Endothelial cell of umbilical vein (primary cell): Measurements from ENCODE around the gene SLC35A4. TPM values are rescaled to one million over a fixed set of nuclear protein-coding genes. Genes with fewer than 3 reads are reported as not detected.

Source experiments
- Bru-seq: library from RNA; stranded (reverse); fragments of 400-500 nt; gene quantifications from one replicate; lab custom pipeline; 2021; lab: Mats Ljungman, UMichigan
- BruChase-seq, 2 experiments: library from RNA; stranded (reverse); fragments of 400-500 nt; gene quantifications; one replicate each; lab custom pipeline; 2021; lab: Mats Ljungman, UMichigan
- BruUV-seq: library from RNA; stranded (reverse); fragments of 400-500 nt; replicated peaks from 2 replicates; lab custom pipeline; 2021; lab: Mats Ljungman, UMichigan
- CTCF ChIA-PET: fragments of 300-600, 350-600 bp; sonication (Branson Sonifier 250); formaldehyde crosslinking; loops from one replicate; lab custom pipeline; 2021; ENCODE audit warnings: antibody characterized with exemption, inconsistent platforms; lab: Charles Lee
- POLR2A ChIA-PET: fragments of 300-600, 350-600 bp; sonication (Branson Sonifier 250); formaldehyde crosslinking; loops from one replicate; lab custom pipeline; 2021; ENCODE audit warnings: antibody characterized with exemption, inconsistent platforms; lab: Charles Lee
- DNase-seq: peaks from one replicate; pipeline ENCODE4 v3.0.0-alpha.2; 2011; ENCODE audit warnings: low read depth, low spot score
- FAIRE-seq: peaks from 2 replicates; lab custom pipeline; 2011; peaks lifted over from hg19 to GRCh38; lab: Jason Lieb, UNC
- H2AFZ ChIP-seq: 2 replicates; pipeline ENCODE4 v1.6.0; 2012; ENCODE audit warnings: low read depth, low read length, control low read depth, inconsistent platforms
- H3K27ac ChIP-seq: 2 replicates; pipeline ENCODE4 v1.5.1; 2011; ENCODE audit warnings: low read depth, mild to moderate bottlenecking, control low read depth, low read length, moderate library complexity; ENCODE audit not compliant: insufficient read depth
- H3K27me3 ChIP-seq, 2 experiments: 2 replicates each; pipeline versions ENCODE4 v1.6.0 to v1.6.1; 2011; ENCODE audit warnings: low read length in 2 of 2, mixed read lengths in 1 of 2; ENCODE audit not compliant: control insufficient read depth in 2 of 2, insufficient read depth in 2 of 2
- H3K36me3 ChIP-seq, 2 experiments: 2 replicates in 1 of 2; 3 replicates in 1 of 2; pipeline ENCODE4 v1.5.1; 2011; ENCODE audit warnings: low read length in 2 of 2, mild to moderate bottlenecking in 1 of 2, moderate library complexity in 1 of 2; ENCODE audit not compliant: control insufficient read depth in 2 of 2, insufficient read depth in 2 of 2; ENCODE audit errors: extremely low read depth in 1 of 2
- H3K4me1 ChIP-seq: 3 replicates; pipeline ENCODE4 v1.5.1; 2011; ENCODE audit warnings: mild to moderate bottlenecking, low read length; ENCODE audit not compliant: control insufficient read depth, insufficient read depth; ENCODE audit errors: extremely low read depth
- H3K4me2 ChIP-seq: 2 replicates; pipeline ENCODE4 v1.6.1; 2011; ENCODE audit warnings: low read length, control low read depth, mixed read lengths; ENCODE audit not compliant: insufficient read depth
- H3K4me3 ChIP-seq, 3 experiments: fragments of 200-600 bp in 1 of 3; sonication (generic), shearing (Covaris generic) in 1 of 3; replicated peaks in 1 of 3; 2 replicates each; pipeline ENCODE4 v1.5.1; 2011 to 2016; ENCODE audit warnings: control low read depth in 3 of 3, low read length in 3 of 3, mild to moderate bottlenecking in 2 of 3, inconsistent platforms in 1 of 3, low read depth in 1 of 3, moderate library complexity in 1 of 3; ENCODE audit not compliant: insufficient read depth in 1 of 3
- H3K79me2 ChIP-seq: 2 replicates; pipeline ENCODE4 v1.6.0; 2012; ENCODE audit warnings: low read length, inconsistent platforms; ENCODE audit not compliant: control insufficient read depth, insufficient read depth
- H3K9ac ChIP-seq: replicated peaks from 2 replicates; pipeline ENCODE3; 2011; ENCODE audit warnings: low read length, control low read depth; ENCODE audit not compliant: insufficient read depth; ENCODE audit errors: extremely low read depth
- H3K9me1 ChIP-seq: replicated peaks from 3 replicates; pipeline ENCODE4 v1.6.0; 2011; ENCODE audit warnings: mild to moderate bottlenecking, low read length; ENCODE audit not compliant: control insufficient read depth, insufficient read depth; ENCODE audit errors: extremely low read depth
- H3K9me3 ChIP-seq: replicated peaks from 2 replicates; pipeline ENCODE4 v1.5.1; 2012; ENCODE audit warnings: low read length, inconsistent platforms; ENCODE audit not compliant: control insufficient read depth, insufficient read depth
- H4K20me1 ChIP-seq: replicated peaks from 2 replicates; pipeline ENCODE3; 2011; ENCODE audit warnings: mild to moderate bottlenecking, low read length; ENCODE audit not compliant: control insufficient read depth, insufficient read depth; ENCODE audit errors: extremely low read depth
- EZH2 ChIP-seq: IDR thresholded peaks from 2 replicates; pipeline ENCODE4 v1.6.1; 2012; ENCODE audit warnings: borderline replicate concordance, low read depth, mild to moderate bottlenecking, moderate library complexity, low read length, inconsistent platforms; ENCODE audit not compliant: severe bottlenecking
- FOS ChIP-seq: IDR thresholded peaks from 2 replicates; pipeline ENCODE4 v1.6.1; 2011; ENCODE audit warnings: mild to moderate bottlenecking, low read length, moderate library complexity, borderline replicate concordance; ENCODE audit not compliant: insufficient read depth
- JUN ChIP-seq: IDR thresholded peaks from 2 replicates; pipeline ENCODE4 v1.6.1; 2011; ENCODE audit warnings: borderline replicate concordance, low read depth; ENCODE audit not compliant: insufficient read length, insufficient read depth
- MYC ChIP-seq: IDR thresholded peaks from one replicate; pipeline ENCODE4 v1.6.1; 2011; ENCODE audit warnings: mild to moderate bottlenecking, low read depth, low read length
- POLR2A ChIP-seq: IDR thresholded peaks from 2 replicates; pipeline ENCODE4 v1.6.1; 2012; ENCODE audit warnings: low read depth, mild to moderate bottlenecking, control low read depth, low read length
- POLR2AphosphoS5 ChIP-seq: IDR thresholded peaks from 2 replicates; pipeline ENCODE4 v1.6.1; 2012; ENCODE audit warnings: low read depth, mild to moderate bottlenecking, control low read depth, low read length, moderate library complexity; ENCODE audit not compliant: insufficient read depth
- dilution Hi-C: fragments of 300-500 bp; cut with MboI; formaldehyde crosslinking; loops from one replicate; pipeline ENCODE4 v1.15.0; 2019; ENCODE audit warnings: low sequenced_read_pairs; ENCODE audit not compliant: extremely low pct_ligation_motif_present
- intact Hi-C: fragments of 100-400 bp; cut with micrococcal nuclease; formaldehyde crosslinking; loops from one replicate; pipeline ENCODE4 v1.10.0; 2022
- long read RNA-seq: library from polyadenylated mRNA; stranded (forward); transcript quantifications from one replicate; pipeline ENCODE4 v2.0.0, GENCODE V29; 2021
- polyA minus RNA-seq, 3 experiments: library from RNA; depleted of rRNA, polyadenylated mRNA; stranded (reverse); fragments of >200 nt; gene quantifications; 1 replicate in 1 of 3; 2 replicates in 2 of 3; pipeline ENCODE4 v1.2.3, GENCODE V29; 2011
- polyA plus RNA-seq, 4 experiments: library from polyadenylated mRNA; depleted of rRNA in 3 of 4; stranded (reverse) in 3 of 4; unstranded in 1 of 4; fragments of >200 nt; gene quantifications; 2 replicates each; pipeline versions ENCODE4 v1.2.1 to v1.2.3, GENCODE V29; 2011 to 2012; ENCODE audit warnings: missing spikeins in 1 of 4
- total RNA-seq: library from RNA; stranded (reverse); gene quantifications from 2 replicates; pipeline ENCODE4 v1.2.3, GENCODE V29; 2021
- TF ChIP-seq, protein P1 (sequence below), 2 donors: IDR thresholded peaks; 1 replicate in 1 of 2; 2 replicates in 1 of 2; pipeline ENCODE4 v1.5.1; 2011; ENCODE audit warnings: low read length in 2 of 2, mild to moderate bottlenecking in 2 of 2, moderate library complexity in 2 of 2, control low read depth in 1 of 2, inconsistent platforms in 1 of 2, low read depth in 1 of 2; ENCODE audit not compliant: insufficient read depth in 1 of 2; ENCODE audit errors: extremely low read depth in 1 of 2
- TF ChIP-seq, protein P2 (sequence below): IDR thresholded peaks from 2 replicates; pipeline ENCODE4 v1.6.1; 2011; ENCODE audit not compliant: insufficient read depth, insufficient read length

SLC35A4 gene, protein sequence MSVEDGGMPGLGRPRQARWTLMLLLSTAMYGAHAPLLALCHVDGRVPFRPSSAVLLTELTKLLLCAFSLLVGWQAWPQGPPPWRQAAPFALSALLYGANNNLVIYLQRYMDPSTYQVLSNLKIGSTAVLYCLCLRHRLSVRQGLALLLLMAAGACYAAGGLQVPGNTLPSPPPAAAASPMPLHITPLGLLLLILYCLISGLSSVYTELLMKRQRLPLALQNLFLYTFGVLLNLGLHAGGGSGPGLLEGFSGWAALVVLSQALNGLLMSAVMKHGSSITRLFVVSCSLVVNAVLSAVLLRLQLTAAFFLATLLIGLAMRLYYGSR
- total RNA-seq: 60.9 and 65.6 TPM in 2 replicates
- 112 and 118 TPM in 2 replicates for polyA plus RNA-seq
- 84.2 and 98.1 TPM in 2 replicates for polyA plus RNA-seq (2011; cell fraction: cytosol; rRNA removed)
- 46.0 and 48.4 TPM in 2 replicates for polyA plus RNA-seq (2011; cell fraction: nucleus; rRNA removed)
- 73.2 and 114 TPM in 2 replicates for polyA plus RNA-seq (2012)
- 107 and 136 TPM in 2 replicates for polyA minus RNA-seq
- 36.2 TPM for polyA minus RNA-seq (2011; cell fraction: cytosol; rRNA and poly(A)+ RNA removed)
- polyA minus RNA-seq (2011; cell fraction: nucleus; rRNA and poly(A)+ RNA removed): 14.7 and 29.7 TPM in 2 replicates
- percentile 71 among the genes with signal in this experiment for Bru-seq, nascent RNA
- percentile 95 among the genes with signal in this experiment for BruChase-seq, experiment 1, labeled RNA remaining after a 6-hour chase
- BruChase-seq, experiment 2, labeled RNA remaining after a 2-hour chase: percentile 83 among the genes with signal in this experiment
- long read RNA-seq, transcript SLC35A4-202 (2 exons, 3,617 nt): minor isoform, 7 of 187 reads
- long read RNA-seq, transcript SLC35A4-201 (3 exons, 3,041 nt): major isoform, 160 of 187 reads
- long read RNA-seq, partial matches to known transcripts: 20 of 187 reads
- long read RNA-seq, other reads (novel, unspliced or antisense): 0 of 187 reads

DNA sequence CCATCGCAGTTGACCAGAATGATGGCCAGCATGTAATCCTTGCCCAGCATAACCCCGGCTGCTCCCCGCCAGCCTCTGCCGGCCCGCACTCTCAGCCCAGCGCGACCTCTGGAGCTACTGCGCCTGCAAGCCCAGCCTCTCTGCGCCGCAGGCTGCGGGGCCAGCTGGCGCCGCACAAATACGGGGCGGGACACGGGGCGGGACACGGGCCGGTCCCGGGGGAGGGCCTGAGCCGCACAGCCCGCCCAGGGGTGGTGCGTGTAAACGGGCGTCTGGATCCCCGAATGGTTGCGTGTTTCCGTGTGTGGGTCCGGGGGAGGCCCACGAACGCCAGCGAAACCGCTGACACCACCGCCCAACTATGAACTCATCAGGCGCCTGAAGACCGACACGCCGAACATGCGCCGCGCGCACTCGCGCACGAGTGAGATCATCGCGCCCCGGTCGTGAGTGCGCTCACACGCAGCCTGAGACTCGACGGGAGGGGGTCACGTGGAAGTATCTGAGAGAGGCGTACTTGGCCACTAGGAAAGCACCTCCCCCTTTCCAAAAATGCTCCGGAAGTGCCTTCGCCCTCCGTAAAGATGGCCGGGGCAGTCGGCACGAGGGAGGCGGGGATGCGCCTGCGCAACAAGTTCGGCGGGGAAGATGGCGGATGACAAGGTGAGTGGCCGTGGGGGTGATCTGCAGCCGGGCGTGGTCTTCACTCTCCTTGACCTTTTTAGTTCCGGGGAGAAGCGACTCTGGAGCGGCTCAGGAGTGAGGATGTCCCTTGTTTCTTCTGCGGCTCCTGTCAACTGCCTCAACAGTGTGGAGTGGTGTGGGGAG, at the start of gene SLC35A4, which contains the start of gene APBB3:
Gene SLC35A4 (plus strand): TSS at position 633 of the 828 bp plus-strand sequence. CDS start 2,342 bp downstream, outside the sequence.
Gene APBB3 (minus strand): TSS at position 403 of the 828 bp plus-strand sequence. CDS start 353 bp downstream, at position 50.
- H3K4me1 ChIP-seq: peaks cover 8% of the 10 kb centered on the region
- CTCF ChIA-PET: interaction anchor here (0.6 to 3.3 kb wide), 9 partner anchors 17 to 192 kb away, joined by 3 to 22 read pairs (median 6); partner anchors contain the start of genes CD14, EIF4EBP3, IK and NDUFA2
- H3K9me1 ChIP-seq: no peaks in the 10 kb centered on the region
- H3K36me3 ChIP-seq: peaks cover 3 to 23% of the 10 kb centered on the region in 2 experiments
- dilution Hi-C loops: no loop called here
- intact Hi-C loops: loop anchor here (1.0 to 2.0 kb wide), 4 partner anchors 30 to 163 kb away; partner anchors contain the start of genes ANKHD1, HARS1, HARS2 and TMCO6
- peak within 1 kb of the TSS; percentile 49 to 84 (median 73) for H3K4me3 ChIP-seq
- peak within 1 kb of the TSS; percentile 94 for H3K4me2 ChIP-seq
- TF ChIP-seq FOS (no peak), POLR2AphosphoS5 (peak; percentile 87), POLR2A (peak; percentile 83), MYC (peak; percentile 67), JUN (peak; percentile 64), EZH2 (no peak)
- TF ChIP-seq, protein P1, sequence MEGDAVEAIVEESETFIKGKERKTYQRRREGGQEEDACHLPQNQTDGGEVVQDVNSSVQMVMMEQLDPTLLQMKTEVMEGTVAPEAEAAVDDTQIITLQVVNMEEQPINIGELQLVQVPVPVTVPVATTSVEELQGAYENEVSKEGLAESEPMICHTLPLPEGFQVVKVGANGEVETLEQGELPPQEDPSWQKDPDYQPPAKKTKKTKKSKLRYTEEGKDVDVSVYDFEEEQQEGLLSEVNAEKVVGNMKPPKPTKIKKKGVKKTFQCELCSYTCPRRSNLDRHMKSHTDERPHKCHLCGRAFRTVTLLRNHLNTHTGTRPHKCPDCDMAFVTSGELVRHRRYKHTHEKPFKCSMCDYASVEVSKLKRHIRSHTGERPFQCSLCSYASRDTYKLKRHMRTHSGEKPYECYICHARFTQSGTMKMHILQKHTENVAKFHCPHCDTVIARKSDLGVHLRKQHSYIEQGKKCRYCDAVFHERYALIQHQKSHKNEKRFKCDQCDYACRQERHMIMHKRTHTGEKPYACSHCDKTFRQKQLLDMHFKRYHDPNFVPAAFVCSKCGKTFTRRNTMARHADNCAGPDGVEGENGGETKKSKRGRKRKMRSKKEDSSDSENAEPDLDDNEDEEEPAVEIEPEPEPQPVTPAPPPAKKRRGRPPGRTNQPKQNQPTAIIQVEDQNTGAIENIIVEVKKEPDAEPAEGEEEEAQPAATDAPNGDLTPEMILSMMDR (IDR thresholded peaks at IDR 0.05; ENCODE audit: extremely low read depth in 1 of 2, insufficient read depth in 1 of 2, low read depth in 1 of 2, low read length in 2 of 2): no peak
- TF ChIP-seq, protein P2, sequence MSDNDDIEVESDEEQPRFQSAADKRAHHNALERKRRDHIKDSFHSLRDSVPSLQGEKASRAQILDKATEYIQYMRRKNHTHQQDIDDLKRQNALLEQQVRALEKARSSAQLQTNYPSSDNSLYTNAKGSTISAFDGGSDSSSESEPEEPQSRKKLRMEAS: peak; percentile 97
- DNase-seq (peak; percentile 97), FAIRE-seq (peak; percentile 97)
- H3K27me3 ChIP-seq: no peaks in the 10 kb centered on the region
- H3K9me3 ChIP-seq: no peaks in the 10 kb centered on the region
- H3K79me2 ChIP-seq: peaks cover 9% of the 10 kb centered on the region
- H3K9ac ChIP-seq: peak within 1 kb of the TSS; percentile 87
- POLR2A ChIA-PET: no interaction called here
- H4K20me1 ChIP-seq: no peaks in the 10 kb centered on the region
- peak within 1 kb of the TSS; percentile 78 for H2AFZ ChIP-seq
- TSS peak; percentile 18 for BruUV-seq
- H3K27ac ChIP-seq: peak within 1 kb of the TSS; percentile 65
